ENCODE measurements around the gene FAM171A1.

The FAM171A1 gene

GRCh38 chr10:15169555-15170401, 201.3 kb downstream of the FAM171A1 start:
- peak; percentile 38 for DNase-seq (ENCODE audit: low read depth)

GRCh38 chr10:15168786-15169554, 202.1 kb downstream of the FAM171A1 start:
- peak; percentile 93 for DNase-seq (ENCODE audit: low read depth)

GRCh38 chr10:15168291-15168785, 202.8 kb downstream of the FAM171A1 start, which contains the start of gene NMT2:
NMT2 (minus strand) TSS chr10:15168693; CDS start chr10:15168612, 81 bp downstream.
- no peak for DNase-seq (ENCODE audit: low read depth)

DNA sequence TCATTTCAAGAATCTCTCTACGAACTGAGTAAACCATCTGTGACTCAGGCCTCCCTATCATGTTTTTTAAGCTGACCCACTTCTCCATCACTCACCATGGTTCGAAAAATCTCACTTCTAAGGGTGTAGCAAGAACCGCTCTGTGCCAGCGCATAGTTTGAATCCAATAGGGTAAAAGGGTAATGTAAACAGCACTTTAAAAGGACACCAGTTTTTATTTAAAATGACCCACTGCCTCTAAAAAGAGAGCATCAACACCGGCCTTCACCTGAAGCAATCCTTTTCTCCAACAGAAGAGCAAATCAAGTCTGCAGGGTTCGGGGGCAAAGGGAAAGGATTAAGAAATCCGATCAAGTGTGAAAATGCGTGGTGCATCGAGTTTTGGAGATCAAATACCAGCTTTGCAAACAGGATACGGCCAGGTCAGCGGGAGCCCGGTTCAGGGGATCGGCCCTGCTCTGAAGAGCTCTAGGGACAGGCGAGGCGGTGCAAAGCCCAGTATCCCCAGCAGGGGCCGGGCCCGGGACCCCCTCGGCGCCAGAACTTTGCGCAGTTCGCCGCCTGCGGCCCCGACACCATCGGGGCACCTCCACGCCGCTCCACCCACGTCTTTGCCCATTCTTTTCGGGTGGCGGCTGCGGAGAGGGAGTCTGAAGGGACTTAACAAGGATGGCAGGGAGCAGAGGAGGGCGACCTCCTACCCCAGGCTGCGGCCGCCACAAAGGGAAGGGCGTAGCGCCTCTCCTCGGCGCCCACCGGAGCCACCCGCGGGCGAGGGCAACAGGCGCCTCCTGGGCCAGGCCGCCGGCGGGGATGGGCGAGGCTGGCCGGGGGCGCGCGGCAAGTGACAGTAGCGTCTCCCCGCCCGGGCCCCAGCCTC, 203.4 kb downstream of the FAM171A1 start:
- DNase-seq (ENCODE audit: low read depth): peak; percentile 28

DNA sequence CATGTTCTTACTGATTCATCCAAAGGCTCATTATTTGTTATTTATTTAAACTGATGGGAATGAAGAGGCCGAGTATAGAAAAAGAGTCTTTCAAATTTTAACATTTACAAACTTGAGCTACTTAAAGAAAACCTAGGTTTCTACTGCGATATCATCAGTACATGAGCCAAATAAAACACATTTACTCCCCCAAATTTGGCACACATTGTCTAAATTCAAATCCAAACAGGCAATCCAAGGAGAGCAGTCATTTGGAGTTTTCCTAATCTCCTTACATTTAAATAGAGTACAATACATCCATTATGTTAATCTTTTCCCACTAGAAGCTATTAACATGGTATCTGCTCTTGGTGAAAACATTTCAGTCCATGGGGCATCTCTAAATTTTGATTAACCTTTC, 204.8 kb downstream of the FAM171A1 start:
- no peak for DNase-seq (ENCODE audit: low read depth)

DNA sequence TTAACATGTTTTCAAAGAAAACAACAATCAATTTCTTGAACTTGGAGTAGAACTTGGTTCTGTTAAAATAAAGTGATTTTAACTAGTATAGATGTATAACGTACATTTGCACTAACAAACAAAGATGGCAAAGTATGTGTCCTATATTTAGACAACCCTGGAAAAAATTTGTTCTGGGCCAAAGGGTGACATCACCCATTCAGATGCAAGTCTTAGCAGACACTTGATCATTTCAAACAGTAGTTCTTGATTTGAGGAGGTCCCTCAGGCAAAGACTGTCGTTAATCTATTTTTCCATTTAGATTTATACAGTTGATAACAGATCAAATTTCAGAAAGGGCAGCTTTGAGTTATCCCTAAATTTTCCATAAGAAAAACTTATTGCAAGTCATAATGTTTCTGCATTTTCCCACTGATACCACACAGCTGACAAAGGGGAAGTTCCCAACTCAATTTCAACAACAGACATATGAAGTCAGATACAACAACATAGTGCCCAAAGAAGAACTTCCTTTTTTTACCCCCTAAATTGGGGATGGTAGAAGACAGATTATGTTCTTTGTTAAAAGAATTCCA, 207.7 kb downstream of the FAM171A1 start:
- DNase-seq (ENCODE audit: low read depth): no peak

Measured in activated T-cell treated with anti-CD3 and anti-CD28 coated beads for 24 hours (primary cell).